Measurements from ENCODE around the gene IL21R. TPM values are rescaled to one million over a fixed set of nuclear protein-coding genes. Genes with fewer than 3 reads are reported as not detected.

IL21R gene
- 84.2 and 84.5 TPM in 2 replicates for total RNA-seq

DNA sequence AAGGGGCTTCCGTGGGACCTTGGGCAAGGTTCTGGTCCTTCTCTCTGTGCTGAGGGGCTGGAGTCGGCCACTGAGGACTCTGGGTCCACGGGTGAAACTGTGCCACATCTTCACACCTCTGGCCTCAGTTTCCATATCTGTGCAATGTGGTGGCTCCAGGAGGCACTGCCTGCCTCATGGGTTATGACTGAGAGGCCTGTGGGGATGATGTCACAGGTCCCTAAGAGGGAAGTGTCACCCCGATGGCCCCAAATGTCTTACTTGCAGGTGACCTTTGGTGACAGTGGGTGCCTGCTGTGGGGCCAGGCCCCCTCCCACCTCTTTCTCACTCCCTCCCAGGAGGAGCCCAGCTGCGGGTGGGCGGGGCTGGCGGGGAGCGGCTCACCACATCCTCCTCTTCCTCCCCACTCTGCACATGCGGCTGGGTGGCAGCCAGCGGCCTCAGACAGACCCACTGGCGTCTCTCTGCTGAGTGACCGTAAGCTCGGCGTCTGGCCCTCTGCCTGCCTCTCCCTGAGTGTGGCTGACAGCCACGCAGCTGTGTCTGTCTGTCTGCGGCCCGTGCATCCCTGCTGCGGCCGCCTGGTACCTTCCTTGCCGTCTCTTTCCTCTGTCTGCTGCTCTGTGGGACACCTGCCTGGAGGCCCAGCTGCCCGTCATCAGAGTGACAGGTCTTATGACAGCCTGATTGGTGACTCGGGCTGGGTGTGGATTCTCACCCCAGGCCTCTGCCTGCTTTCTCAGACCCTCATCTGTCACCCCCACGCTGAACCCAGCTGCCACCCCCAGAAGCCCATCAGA lies at the start of gene IL21R:
Gene IL21R, plus strand, starts transcription at position 407 of the 801 bp plus-strand sequence. CDS start 27,898 bp downstream, outside the sequence.
- Mint-ChIP-seq H3K36me3 (ENCODE audit: low read depth) (peaks cover 46% of the 10 kb centered on the region), H3K4me3 (ENCODE audit: low read depth) (peak within 1 kb of the TSS; percentile 99), H3K27me3 (ENCODE audit: low read depth) (no peaks in the 10 kb centered on the region), H3K4me1 (ENCODE audit: low read depth) (peaks cover 45% of the 10 kb centered on the region), H3K27ac (peak within 1 kb of the TSS; percentile 99), H3K9me3 (no peaks in the 10 kb centered on the region)
- DNase-seq (ENCODE audit: low spot score), result peak; percentile 78
- intact Hi-C loops (cut with micrococcal nuclease), result loop anchor here (1.0 to 2.0 kb wide), 3 partner anchors 28 to 55 kb away; no protein-coding TSS in a partner anchor

DNA sequence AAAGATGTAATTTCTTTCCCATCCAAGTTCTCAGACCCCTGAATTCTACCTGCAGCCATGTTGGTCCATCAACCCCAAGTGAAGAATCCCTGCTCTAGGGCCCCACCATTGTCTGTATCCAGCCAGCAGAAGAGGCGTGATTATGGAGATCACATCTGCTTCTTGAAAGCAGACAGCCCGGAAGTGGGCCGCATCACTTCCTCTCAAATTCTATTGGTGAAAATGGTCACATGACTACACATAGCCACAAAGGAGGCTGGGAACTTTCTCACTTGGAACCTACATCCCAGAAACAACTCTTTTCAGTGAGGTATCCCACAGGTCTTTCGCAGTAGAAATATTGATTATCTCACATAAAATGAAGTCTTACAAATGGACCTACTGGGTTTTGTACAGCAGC lies 48.1 kb upstream of the IL21R start:
- no peaks in the 10 kb centered on the region for H3K27me3 Mint-ChIP-seq (ENCODE audit: low read depth)
- H3K4me3 Mint-ChIP-seq (ENCODE audit: low read depth), result no peak overlapping the region
- peaks cover 95% of the 10 kb centered on the region for H3K36me3 Mint-ChIP-seq (ENCODE audit: low read depth)
- intact Hi-C loops (cut with micrococcal nuclease), result no loop called here
- H3K9me3 Mint-ChIP-seq, result no peaks in the 10 kb centered on the region
- peaks cover 31% of the 10 kb centered on the region for H3K4me1 Mint-ChIP-seq (ENCODE audit: low read depth)
- no peak for DNase-seq (ENCODE audit: low spot score)
- H3K27ac Mint-ChIP-seq, result peak overlapping the region; percentile 68

DNA sequence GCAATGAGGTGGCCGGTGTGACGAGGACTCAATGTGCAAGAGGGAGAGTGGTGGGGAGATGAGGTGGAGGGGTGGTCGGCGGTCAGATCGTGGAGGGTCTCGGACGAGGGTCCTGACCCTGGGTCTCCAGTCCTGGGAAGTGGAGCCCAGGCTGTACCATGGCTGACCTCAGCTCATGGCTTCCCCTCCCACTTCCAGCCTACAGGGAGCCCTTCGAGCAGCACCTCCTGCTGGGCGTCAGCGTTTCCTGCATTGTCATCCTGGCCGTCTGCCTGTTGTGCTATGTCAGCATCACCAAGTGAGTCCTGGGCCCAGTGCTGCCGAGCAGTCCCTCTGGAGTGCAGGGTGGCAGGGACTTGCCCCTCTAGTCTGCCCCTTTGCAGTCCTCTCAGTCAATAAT lies 46.4 kb upstream of the IL21R start:
- Mint-ChIP-seq H3K36me3 (ENCODE audit: low read depth) (peaks cover 95% of the 10 kb centered on the region), H3K4me3 (ENCODE audit: low read depth) (no peak overlapping the region), H3K27ac (peak overlapping the region; percentile 72), H3K9me3 (no peaks in the 10 kb centered on the region), H3K4me1 (ENCODE audit: low read depth) (peaks cover 22% of the 10 kb centered on the region), H3K27me3 (ENCODE audit: low read depth) (no peaks in the 10 kb centered on the region)
- intact Hi-C loops (cut with micrococcal nuclease), result no loop called here
- no peak for DNase-seq (ENCODE audit: low spot score)

DNA sequence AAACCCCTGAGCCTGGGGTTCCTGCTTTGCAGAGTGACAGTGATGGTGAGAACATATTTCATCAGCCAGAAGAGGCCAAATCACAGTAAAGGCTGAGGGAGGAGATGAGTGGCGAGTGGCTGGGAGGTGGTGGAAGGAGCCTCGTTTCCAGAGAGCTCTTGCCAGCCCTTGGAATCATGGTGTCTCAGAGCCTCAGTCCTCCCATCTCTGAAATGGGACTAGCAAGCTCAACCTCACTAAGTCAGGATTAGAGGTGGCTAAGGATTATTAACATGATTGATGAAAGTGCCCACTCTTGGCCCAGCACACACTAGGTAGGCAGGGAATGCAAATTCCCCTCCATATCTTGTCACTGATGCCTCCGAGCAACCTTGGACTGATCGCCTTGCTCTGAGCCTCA lies 45.2 kb upstream of the IL21R start:
- intact Hi-C loops (cut with micrococcal nuclease), result no loop called here
- H3K4me3 Mint-ChIP-seq (ENCODE audit: low read depth), result no peak overlapping the region
- H3K27me3 Mint-ChIP-seq (ENCODE audit: low read depth), result no peaks in the 10 kb centered on the region
- peaks cover 95% of the 10 kb centered on the region for H3K36me3 Mint-ChIP-seq (ENCODE audit: low read depth)
- peaks cover 19% of the 10 kb centered on the region for H3K4me1 Mint-ChIP-seq (ENCODE audit: low read depth)
- no peaks in the 10 kb centered on the region for H3K9me3 Mint-ChIP-seq
- DNase-seq (ENCODE audit: low spot score), result no peak
- no peak overlapping the region for H3K27ac Mint-ChIP-seq

DNA sequence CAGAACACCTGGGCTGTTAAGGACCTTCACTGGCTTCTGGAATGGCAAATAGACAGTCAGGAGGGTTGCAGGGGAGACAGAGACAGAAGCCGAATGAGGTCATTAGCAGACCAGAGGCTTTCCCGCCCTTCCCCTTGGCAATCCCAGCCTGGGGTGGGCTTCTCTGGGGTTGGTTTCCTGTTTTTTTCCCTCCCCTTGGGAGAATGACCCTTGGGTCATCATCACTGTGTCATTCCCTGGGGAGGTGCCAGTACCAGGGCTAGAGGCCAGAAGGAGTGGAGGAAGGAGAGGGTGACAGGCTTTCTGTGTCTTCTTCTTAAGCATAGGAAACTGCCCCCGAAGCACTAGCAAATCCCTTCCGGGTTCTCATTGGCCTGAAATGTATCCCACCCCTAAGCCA lies 42.9 kb upstream of the IL21R start:
- peak overlapping the region; percentile 28 for H3K27ac Mint-ChIP-seq
- H3K9me3 Mint-ChIP-seq, result no peaks in the 10 kb centered on the region
- H3K27me3 Mint-ChIP-seq (ENCODE audit: low read depth), result no peaks in the 10 kb centered on the region
- intact Hi-C loops (cut with micrococcal nuclease), result no loop called here
- DNase-seq (ENCODE audit: low spot score), result no peak
- H3K4me3 Mint-ChIP-seq (ENCODE audit: low read depth), result no peak overlapping the region
- H3K4me1 Mint-ChIP-seq (ENCODE audit: low read depth), result peaks cover 29% of the 10 kb centered on the region
- H3K36me3 Mint-ChIP-seq (ENCODE audit: low read depth), result peaks cover 97% of the 10 kb centered on the region

DNA sequence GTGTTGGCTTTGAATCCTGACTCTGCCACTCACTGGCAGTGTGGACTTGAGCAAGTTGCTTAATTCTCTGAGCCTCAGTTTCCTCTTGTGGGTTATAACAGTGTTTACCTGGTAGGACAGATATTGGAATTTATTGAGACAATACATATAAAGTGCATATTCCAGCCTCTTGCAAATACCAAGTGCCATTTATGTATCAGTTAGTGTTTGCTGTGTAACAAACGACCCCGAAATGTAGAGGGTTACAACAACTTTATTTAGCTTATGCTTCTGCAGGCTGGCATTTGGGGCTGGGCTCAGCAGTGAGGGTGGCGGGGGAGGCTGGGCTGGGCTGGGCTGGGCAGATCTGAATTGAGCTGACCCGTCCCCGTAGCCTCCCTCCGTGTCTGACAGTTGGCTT lies 42.4 kb upstream of the IL21R start:
- no peaks in the 10 kb centered on the region for H3K9me3 Mint-ChIP-seq
- peaks cover 31% of the 10 kb centered on the region for H3K4me1 Mint-ChIP-seq (ENCODE audit: low read depth)
- peak overlapping the region; percentile 28 for H3K27ac Mint-ChIP-seq
- DNase-seq (ENCODE audit: low spot score), result no peak
- no peaks in the 10 kb centered on the region for H3K27me3 Mint-ChIP-seq (ENCODE audit: low read depth)
- intact Hi-C loops (cut with micrococcal nuclease), result loop anchor here (10.0 kb wide), 1 partner anchor 765 kb away; no protein-coding TSS in a partner anchor
- peaks cover 97% of the 10 kb centered on the region for H3K36me3 Mint-ChIP-seq (ENCODE audit: low read depth)
- H3K4me3 Mint-ChIP-seq (ENCODE audit: low read depth), result no peak overlapping the region

DNA sequence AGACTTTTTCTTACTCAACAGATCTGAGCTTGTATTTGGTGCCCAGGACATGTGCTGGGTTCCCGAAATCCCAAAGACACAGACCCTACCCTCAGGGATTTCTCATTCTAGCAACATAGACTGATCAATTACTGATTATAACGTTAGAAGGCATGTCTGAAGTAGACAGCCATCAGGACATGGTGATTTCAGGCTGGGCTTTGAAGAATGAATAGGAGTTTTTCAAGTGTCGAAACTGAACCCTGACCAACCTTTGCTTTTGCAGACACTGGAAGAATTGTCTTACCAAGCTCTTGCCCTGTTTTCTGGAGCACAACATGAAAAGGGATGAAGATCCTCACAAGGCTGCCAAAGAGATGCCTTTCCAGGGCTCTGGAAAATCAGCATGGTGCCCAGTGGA lies 40.0 kb upstream of the IL21R start:
- Mint-ChIP-seq H3K36me3 (ENCODE audit: low read depth) (peaks cover 89% of the 10 kb centered on the region), H3K9me3 (no peaks in the 10 kb centered on the region), H3K27me3 (ENCODE audit: low read depth) (no peaks in the 10 kb centered on the region), H3K4me3 (ENCODE audit: low read depth) (no peak overlapping the region), H3K27ac (peak overlapping the region; percentile 66), H3K4me1 (ENCODE audit: low read depth) (peaks cover 44% of the 10 kb centered on the region)
- intact Hi-C loops (cut with micrococcal nuclease), result loop anchor here (10.0 kb wide), 1 partner anchor 767 kb away; no protein-coding TSS in a partner anchor
- DNase-seq (ENCODE audit: low spot score), result no peak

DNA sequence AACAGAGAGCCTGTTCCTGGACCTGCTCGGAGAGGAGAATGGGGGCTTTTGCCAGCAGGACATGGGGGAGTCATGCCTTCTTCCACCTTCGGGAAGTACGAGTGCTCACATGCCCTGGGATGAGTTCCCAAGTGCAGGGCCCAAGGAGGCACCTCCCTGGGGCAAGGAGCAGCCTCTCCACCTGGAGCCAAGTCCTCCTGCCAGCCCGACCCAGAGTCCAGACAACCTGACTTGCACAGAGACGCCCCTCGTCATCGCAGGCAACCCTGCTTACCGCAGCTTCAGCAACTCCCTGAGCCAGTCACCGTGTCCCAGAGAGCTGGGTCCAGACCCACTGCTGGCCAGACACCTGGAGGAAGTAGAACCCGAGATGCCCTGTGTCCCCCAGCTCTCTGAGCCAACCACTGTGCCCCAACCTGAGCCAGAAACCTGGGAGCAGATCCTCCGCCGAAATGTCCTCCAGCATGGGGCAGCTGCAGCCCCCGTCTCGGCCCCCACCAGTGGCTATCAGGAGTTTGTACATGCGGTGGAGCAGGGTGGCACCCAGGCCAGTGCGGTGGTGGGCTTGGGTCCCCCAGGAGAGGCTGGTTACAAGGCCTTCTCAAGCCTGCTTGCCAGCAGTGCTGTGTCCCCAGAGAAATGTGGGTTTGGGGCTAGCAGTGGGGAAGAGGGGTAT lies 39.3 kb upstream of the IL21R start:
- H3K9me3 Mint-ChIP-seq, result no peaks in the 10 kb centered on the region
- H3K27ac Mint-ChIP-seq, result peak overlapping the region; percentile 66
- intact Hi-C loops (cut with micrococcal nuclease), result loop anchor here (10.0 kb wide), 1 partner anchor 768 kb away; no protein-coding TSS in a partner anchor
- no peak for DNase-seq (ENCODE audit: low spot score)
- H3K4me1 Mint-ChIP-seq (ENCODE audit: low read depth), result peaks cover 49% of the 10 kb centered on the region
- peaks cover 83% of the 10 kb centered on the region for H3K36me3 Mint-ChIP-seq (ENCODE audit: low read depth)
- no peaks in the 10 kb centered on the region for H3K27me3 Mint-ChIP-seq (ENCODE audit: low read depth)
- no peak overlapping the region for H3K4me3 Mint-ChIP-seq (ENCODE audit: low read depth)

DNA sequence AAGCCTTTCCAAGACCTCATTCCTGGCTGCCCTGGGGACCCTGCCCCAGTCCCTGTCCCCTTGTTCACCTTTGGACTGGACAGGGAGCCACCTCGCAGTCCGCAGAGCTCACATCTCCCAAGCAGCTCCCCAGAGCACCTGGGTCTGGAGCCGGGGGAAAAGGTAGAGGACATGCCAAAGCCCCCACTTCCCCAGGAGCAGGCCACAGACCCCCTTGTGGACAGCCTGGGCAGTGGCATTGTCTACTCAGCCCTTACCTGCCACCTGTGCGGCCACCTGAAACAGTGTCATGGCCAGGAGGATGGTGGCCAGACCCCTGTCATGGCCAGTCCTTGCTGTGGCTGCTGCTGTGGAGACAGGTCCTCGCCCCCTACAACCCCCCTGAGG lies 38.7 kb upstream of the IL21R start:
- Mint-ChIP-seq H3K4me1 (ENCODE audit: low read depth) (peaks cover 55% of the 10 kb centered on the region), H3K9me3 (no peaks in the 10 kb centered on the region), H3K36me3 (ENCODE audit: low read depth) (peaks cover 78% of the 10 kb centered on the region), H3K4me3 (ENCODE audit: low read depth) (no peak overlapping the region), H3K27ac (peak overlapping the region; percentile 88), H3K27me3 (ENCODE audit: low read depth) (no peaks in the 10 kb centered on the region)
- DNase-seq (ENCODE audit: low spot score), result no peak
- intact Hi-C loops (cut with micrococcal nuclease), result loop anchor here (10.0 kb wide), 1 partner anchor 768 kb away; no protein-coding TSS in a partner anchor

DNA sequence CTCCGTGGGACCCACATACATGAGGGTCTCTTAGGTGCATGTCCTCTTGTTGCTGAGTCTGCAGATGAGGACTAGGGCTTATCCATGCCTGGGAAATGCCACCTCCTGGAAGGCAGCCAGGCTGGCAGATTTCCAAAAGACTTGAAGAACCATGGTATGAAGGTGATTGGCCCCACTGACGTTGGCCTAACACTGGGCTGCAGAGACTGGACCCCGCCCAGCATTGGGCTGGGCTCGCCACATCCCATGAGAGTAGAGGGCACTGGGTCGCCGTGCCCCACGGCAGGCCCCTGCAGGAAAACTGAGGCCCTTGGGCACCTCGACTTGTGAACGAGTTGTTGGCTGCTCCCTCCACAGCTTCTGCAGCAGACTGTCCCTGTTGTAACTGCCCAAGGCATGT lies 38.2 kb upstream of the IL21R start:
- DNase-seq (ENCODE audit: low spot score), result no peak
- no peaks in the 10 kb centered on the region for H3K27me3 Mint-ChIP-seq (ENCODE audit: low read depth)
- no peaks in the 10 kb centered on the region for H3K9me3 Mint-ChIP-seq
- peak overlapping the region; percentile 88 for H3K27ac Mint-ChIP-seq
- peaks cover 72% of the 10 kb centered on the region for H3K36me3 Mint-ChIP-seq (ENCODE audit: low read depth)
- H3K4me1 Mint-ChIP-seq (ENCODE audit: low read depth), result peaks cover 59% of the 10 kb centered on the region
- intact Hi-C loops (cut with micrococcal nuclease), result loop anchor here (10.0 kb wide), 1 partner anchor 769 kb away; no protein-coding TSS in a partner anchor
- no peak overlapping the region for H3K4me3 Mint-ChIP-seq (ENCODE audit: low read depth)

DNA sequence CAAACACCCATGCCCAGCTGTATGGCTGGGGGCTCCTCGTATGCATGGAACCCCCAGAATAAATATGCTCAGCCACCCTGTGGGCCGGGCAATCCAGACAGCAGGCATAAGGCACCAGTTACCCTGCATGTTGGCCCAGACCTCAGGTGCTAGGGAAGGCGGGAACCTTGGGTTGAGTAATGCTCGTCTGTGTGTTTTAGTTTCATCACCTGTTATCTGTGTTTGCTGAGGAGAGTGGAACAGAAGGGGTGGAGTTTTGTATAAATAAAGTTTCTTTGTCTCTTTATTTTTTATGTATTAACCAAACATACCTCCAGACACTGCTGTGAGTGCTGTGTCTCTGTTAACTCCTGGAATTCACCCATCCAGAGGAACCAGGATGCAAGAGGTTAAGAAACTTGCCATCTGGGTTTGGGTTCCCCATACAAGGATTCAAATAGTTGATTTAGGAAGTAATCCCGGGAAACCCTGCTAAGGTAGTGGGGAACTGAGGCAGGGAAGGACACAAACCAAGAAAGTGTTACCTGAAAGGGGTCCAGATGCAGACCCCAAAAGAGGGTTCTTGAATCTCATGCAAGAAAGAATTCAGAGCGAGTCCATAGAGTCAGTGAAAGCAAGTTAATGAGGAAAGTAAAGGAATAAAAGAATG lies 37.4 kb upstream of the IL21R start:
- peaks cover 67% of the 10 kb centered on the region for H3K4me1 Mint-ChIP-seq (ENCODE audit: low read depth)
- DNase-seq (ENCODE audit: low spot score), result no peak
- H3K9me3 Mint-ChIP-seq, result peaks cover 3% of the 10 kb centered on the region
- H3K27ac Mint-ChIP-seq, result peak overlapping the region; percentile 88
- H3K27me3 Mint-ChIP-seq (ENCODE audit: low read depth), result no peaks in the 10 kb centered on the region
- intact Hi-C loops (cut with micrococcal nuclease), result loop anchor here (10.0 kb wide), 1 partner anchor 770 kb away; no protein-coding TSS in a partner anchor
- H3K4me3 Mint-ChIP-seq (ENCODE audit: low read depth), result no peak overlapping the region
- peaks cover 66% of the 10 kb centered on the region for H3K36me3 Mint-ChIP-seq (ENCODE audit: low read depth)

DNA sequence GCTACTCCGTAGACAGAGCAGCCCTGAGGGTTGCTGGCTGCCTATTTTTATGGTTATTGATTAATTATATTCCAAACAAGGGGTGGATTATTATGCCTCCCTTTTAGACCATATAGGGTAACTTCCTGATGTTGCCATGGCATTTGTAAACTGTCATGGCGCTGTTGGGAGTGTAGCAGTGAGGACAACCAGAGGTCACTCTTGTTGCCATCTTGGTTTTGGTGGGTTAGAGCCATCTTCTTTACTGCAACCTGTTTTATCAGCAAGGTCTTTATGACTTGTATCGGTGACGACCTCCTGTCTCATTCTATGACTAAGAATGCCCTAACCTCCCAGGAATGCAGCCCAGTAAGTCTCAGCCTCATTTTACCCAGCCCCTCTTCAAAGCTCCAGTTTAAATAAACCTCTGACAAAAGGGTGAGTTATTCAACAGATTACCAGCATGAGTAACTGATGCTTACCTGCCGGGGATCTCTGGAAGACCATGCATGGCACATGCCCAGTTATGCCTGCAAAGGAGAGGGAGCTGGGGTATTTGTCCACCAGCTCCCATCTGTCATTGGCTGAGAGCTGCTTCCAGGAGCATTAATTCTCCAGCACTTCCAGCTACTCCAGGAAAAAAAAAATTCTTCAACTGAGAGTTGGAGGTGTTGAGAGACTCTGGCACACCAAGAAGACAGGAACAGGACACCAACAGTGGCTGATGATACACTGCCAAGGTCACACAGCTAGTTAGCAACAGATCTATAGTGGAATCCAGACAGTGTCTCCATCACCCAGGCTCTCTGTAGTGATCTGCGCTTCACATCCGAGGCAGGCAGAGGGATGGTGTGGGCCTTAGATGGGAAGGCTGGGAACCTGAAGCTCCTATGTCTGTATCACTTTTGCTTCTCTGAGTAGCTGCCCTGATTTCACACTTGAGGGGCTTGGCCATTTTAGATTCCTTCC lies 36.6 kb upstream of the IL21R start:
- Mint-ChIP-seq H3K27ac (peak overlapping the region; percentile 81), H3K36me3 (ENCODE audit: low read depth) (peaks cover 66% of the 10 kb centered on the region)
- intact Hi-C loops (cut with micrococcal nuclease), result loop anchor here (2.0 to 10.0 kb wide), 3 partner anchors 91 to 771 kb away; no protein-coding TSS in a partner anchor

More for the DNA sequence above, 36.6 kb upstream of the IL21R start:
- peaks cover 75% of the 10 kb centered on the region for H3K4me1 Mint-ChIP-seq (ENCODE audit: low read depth)
- H3K4me3 Mint-ChIP-seq (ENCODE audit: low read depth), result no peak overlapping the region
- H3K9me3 Mint-ChIP-seq, result peaks cover 11% of the 10 kb centered on the region
- no peak for DNase-seq (ENCODE audit: low spot score)
- H3K27me3 Mint-ChIP-seq (ENCODE audit: low read depth), result no peaks in the 10 kb centered on the region
